ENCODE measurements around the gene FCHSD2.

The FCHSD2 gene

DNA sequence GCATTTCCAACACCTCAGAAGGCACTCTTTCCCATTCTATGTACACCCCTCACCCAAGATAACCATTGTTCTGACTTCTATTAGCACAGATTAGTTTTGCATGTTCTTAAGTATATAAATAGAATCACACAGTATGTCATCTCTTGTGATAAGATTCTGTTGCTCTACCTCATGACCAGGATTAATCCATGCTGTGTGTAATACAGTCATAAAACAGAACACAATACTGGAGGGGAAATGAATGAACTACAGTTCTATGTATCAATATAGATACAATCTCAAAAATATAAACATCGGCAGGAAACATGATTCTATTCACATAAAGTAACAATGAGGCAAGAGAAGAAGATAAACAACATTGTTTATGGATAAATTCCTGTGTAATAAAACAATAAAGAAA lies 176.4 kb downstream of the FCHSD2 start:
- Mint-ChIP-seq H3K27me3 (no peaks in the 10 kb centered on the region), H3K9me3 (no peaks in the 10 kb centered on the region), H3K4me3 (no peak overlapping the region), H3K4me1 (peaks cover 36% of the 10 kb centered on the region), H3K36me3 (ENCODE audit: low read depth) (peaks cover 13% of the 10 kb centered on the region), H3K27ac (no peak overlapping the region)
- DNase-seq (no peak), ATAC-seq (no peak)

DNA sequence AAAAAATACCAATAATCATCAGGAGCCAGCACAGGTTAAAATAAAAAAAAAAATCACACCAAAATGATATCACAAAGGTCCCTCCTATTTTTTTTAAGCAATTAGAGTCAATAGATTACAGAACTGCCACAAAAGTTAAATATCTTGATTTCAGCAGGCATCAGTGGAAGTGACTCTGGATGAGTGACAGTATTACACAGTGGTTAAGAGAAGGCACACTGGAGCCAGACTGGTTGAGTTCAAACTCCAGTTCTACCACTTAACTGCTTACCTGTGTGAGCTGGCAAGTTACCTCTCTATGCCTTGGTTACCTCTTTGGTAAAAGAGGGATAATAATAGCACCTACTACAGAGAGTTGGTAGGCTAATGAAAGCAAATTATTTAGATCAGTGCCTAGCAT lies 179.4 kb downstream of the FCHSD2 start:
- ATAC-seq = no peak
- H3K36me3 Mint-ChIP-seq (ENCODE audit: low read depth) = peaks cover 18% of the 10 kb centered on the region
- H3K4me3 Mint-ChIP-seq = no peak overlapping the region
- H3K27ac Mint-ChIP-seq = no peak overlapping the region
- no peak for DNase-seq
- no peaks in the 10 kb centered on the region for H3K27me3 Mint-ChIP-seq
- peaks cover 18% of the 10 kb centered on the region for H3K4me1 Mint-ChIP-seq
- H3K9me3 Mint-ChIP-seq = no peaks in the 10 kb centered on the region

DNA sequence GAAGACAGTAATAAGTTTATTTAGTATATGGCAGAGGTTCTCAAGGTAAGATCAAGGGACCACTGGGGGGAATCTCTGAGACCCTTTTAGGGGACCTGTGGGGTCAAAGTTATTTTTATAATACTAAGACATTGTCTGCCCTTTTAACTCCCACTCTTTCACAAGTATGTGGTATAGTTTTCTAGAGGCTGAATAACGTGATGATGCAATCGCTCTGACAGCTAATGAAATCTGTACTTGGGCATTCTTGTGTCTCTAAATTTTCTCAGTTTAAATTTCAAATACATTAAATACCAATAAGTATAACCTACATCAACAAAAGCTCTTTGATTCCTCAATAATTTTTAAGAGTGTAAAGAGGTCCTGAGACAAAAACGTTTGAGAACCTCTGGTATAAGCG lies 180.0 kb downstream of the FCHSD2 start:
- Mint-ChIP-seq H3K27me3 (no peaks in the 10 kb centered on the region), H3K27ac (no peak overlapping the region), H3K9me3 (no peaks in the 10 kb centered on the region), H3K4me3 (no peak overlapping the region), H3K36me3 (ENCODE audit: low read depth) (peaks cover 20% of the 10 kb centered on the region), H3K4me1 (peaks cover 16% of the 10 kb centered on the region)
- DNase-seq (no peak), ATAC-seq (no peak)

DNA sequence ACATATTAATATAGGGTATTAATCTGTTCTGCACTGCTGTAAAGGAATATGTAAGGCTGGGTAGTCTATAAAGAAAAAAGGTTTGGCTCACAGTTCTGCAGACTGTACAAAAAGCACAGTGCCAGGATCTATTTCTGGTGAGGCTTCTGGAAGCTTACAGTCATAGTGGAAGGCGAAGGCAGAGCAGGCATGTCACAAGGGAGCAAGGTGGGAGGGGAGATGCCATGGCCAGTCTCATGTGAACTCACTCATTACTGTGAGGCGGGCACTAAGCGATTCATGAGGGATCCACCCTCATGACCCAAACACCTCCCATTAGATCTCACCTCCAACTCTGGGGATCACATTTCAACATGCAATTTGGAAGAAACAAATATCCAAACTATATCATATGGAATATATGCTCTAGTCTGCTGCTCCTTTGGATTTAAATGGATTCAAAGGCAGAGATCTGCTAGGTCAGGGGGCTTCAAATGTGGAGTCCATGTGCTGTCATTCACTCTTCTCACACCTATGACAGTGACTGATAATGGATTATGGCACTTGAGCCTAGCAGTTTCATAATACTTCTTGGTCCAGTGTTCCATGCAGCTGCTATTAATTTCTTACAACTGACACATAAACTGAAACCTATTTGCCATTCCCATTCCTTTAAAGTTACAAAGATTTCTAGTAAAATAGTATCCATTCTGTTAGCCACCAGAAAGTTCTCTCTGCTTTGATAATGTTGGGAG lies 182.0 kb downstream of the FCHSD2 start:
- peak; percentile 20 for ATAC-seq
- Mint-ChIP-seq H3K36me3 (ENCODE audit: low read depth) (peaks cover 16% of the 10 kb centered on the region), H3K27me3 (no peaks in the 10 kb centered on the region), H3K9me3 (no peaks in the 10 kb centered on the region), H3K27ac (no peak overlapping the region), H3K4me3 (no peak overlapping the region), H3K4me1 (peaks cover 11% of the 10 kb centered on the region)
- DNase-seq = no peak

DNA sequence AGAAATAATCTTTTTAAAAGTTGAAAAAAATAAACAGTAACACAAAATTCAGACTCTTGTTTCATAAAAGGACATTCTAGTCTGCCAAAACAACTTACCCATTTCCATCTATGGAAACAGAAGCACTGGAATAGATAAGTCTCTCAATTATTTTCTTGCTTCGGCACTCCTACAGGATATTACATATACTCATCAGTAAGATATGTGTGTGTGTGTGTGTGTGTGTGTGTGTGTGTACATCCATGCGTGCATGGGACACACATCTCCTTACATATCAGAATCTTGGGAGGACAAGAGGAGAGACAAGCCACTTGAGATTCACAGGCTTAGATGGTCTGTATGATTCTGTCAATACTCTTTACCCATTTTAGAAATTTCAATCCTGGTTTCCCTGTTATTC lies 183.3 kb downstream of the FCHSD2 start:
- Mint-ChIP-seq H3K36me3 (ENCODE audit: low read depth) (peaks cover 14% of the 10 kb centered on the region), H3K4me1 (peaks cover 19% of the 10 kb centered on the region), H3K9me3 (no peaks in the 10 kb centered on the region), H3K27me3 (no peaks in the 10 kb centered on the region), H3K4me3 (no peak overlapping the region), H3K27ac (no peak overlapping the region)
- ATAC-seq (no peak), DNase-seq (no peak)

DNA sequence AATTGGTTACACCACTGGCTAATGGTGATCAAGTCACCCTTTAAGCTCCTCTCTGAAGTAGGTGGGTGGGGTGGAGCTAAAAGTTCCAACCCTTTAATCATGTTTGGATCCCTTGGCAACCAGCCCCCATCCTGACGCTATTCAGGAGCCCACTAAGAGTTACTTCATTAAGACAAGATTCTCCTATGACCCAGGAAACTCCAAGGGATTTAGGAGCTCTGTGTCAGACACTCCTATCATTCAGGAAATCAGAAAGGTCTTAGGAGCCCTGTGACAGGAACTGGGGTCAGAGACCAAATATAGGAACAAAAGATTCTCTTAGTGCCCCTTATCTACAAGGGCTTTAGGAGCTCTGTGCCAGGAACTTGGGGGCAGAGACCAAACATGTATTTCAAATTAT lies 186.7 kb downstream of the FCHSD2 start:
- H3K36me3 Mint-ChIP-seq (ENCODE audit: low read depth) = peaks cover 16% of the 10 kb centered on the region
- no peak overlapping the region for H3K27ac Mint-ChIP-seq
- no peak for ATAC-seq
- H3K27me3 Mint-ChIP-seq = no peaks in the 10 kb centered on the region
- peaks cover 22% of the 10 kb centered on the region for H3K4me1 Mint-ChIP-seq
- H3K4me3 Mint-ChIP-seq = no peak overlapping the region
- no peak for DNase-seq
- no peaks in the 10 kb centered on the region for H3K9me3 Mint-ChIP-seq

DNA sequence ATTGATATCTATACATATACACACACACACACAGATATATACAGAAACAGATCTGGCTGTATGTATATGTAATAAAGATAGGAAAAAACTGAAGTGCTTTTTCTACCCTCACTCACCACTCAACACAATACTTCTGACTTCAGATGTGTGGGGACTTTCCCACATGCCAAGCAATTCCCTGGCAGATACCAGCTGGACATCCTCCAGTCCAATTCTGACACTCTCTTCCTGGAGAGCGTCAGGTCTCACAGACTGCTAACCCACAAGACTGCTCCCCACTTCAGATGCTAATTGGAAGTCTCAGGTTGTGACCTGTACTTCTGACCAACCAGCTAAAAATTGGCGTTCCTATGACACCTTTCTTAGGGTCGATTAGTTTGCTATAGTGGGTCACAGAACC lies 187.3 kb downstream of the FCHSD2 start:
- Mint-ChIP-seq H3K4me1 (peaks cover 26% of the 10 kb centered on the region), H3K27me3 (no peaks in the 10 kb centered on the region), H3K36me3 (ENCODE audit: low read depth) (peaks cover 16% of the 10 kb centered on the region), H3K9me3 (no peaks in the 10 kb centered on the region), H3K27ac (no peak overlapping the region), H3K4me3 (no peak overlapping the region)
- DNase-seq = no peak
- no peak for ATAC-seq

DNA sequence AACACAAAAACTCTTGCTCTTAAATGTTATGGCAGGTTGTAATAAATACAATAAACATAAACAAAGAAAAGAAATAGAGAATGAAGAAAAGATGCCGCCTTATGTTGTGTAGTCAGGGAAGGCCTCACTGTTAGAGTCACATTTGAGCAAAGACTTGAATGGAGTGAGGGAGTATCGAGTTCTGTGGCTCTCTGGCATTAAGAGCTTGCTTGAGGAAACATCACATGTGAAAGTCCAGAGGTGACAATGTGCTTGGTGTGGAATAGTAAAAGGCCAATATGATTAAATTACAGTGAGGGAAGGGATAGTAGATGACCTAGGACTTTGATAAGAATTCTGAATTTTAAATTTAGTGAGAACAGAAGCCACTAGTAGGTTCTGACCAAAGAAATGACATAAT lies 188.5 kb downstream of the FCHSD2 start:
- Mint-ChIP-seq H3K4me3 (no peak overlapping the region), H3K27ac (no peak overlapping the region), H3K9me3 (no peaks in the 10 kb centered on the region), H3K36me3 (ENCODE audit: low read depth) (peaks cover 16% of the 10 kb centered on the region), H3K27me3 (no peaks in the 10 kb centered on the region), H3K4me1 (peaks cover 33% of the 10 kb centered on the region)
- ATAC-seq = no peak
- DNase-seq = no peak

DNA sequence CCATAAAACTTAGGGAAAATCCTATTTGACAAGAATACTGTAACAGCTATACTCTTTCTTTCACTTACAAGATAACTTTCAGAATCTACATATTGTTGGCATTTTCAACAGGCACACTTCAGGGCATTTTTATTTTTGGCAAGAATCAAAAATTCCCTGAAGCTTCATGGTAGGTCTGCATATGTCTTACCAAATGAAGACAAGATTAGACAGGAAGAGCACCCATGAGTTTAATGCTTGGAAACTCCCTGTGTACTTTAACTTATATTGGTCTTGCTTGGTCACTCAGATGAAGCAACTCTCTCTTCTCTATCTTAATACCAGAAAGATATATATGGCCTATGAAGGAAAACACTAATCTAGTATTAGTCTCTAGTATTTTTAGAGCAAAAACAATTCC lies 190.2 kb downstream of the FCHSD2 start:
- Mint-ChIP-seq H3K4me3 (no peak overlapping the region), H3K36me3 (ENCODE audit: low read depth) (peaks cover 7% of the 10 kb centered on the region), H3K27ac (peak overlapping the region; percentile 9), H3K4me1 (peaks cover 33% of the 10 kb centered on the region), H3K27me3 (no peaks in the 10 kb centered on the region), H3K9me3 (no peaks in the 10 kb centered on the region)
- DNase-seq (no peak), ATAC-seq (no peak)

DNA sequence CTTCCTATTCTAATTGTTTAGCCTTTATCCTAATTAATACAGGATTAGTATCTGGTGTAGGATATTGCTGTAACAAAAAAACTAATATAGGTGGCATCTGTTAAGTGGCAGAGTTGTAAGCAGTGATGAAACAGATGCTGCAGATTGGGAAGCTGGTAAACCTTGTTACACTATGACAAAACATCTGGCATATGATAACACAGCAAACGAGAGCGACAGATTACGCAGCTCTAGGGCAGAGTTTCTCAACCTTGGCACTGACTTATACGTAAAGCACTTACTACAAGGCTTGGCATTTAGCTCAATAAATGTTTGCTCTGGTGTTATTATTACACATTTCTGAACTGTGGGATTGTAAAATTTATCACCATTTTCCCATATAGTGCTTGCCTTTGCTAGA lies 190.9 kb downstream of the FCHSD2 start:
- Mint-ChIP-seq H3K27me3 (no peaks in the 10 kb centered on the region), H3K27ac (peak overlapping the region; percentile 9)

DNA sequence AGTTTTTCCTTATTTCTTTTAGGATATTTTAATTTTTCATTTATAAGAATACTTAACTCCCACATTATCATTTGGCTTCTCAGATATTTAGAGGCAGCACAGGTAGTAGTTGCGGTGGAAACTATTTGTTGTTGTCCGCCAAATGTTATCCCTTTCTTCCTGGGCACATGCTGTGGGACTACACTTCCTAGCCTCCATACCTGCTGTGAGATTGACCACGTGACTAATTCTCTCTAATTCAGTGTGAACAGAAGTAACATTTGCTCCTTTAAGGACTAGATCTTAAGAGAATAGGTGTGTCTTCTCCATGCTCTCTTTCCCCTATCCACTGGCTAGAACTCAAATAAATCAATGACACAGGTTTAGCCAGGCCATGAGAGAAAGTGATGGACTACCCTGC lies 191.4 kb downstream of the FCHSD2 start:
- H3K9me3 Mint-ChIP-seq = no peaks in the 10 kb centered on the region
- DNase-seq (no peak), ATAC-seq (no peak)
- peaks cover 7% of the 10 kb centered on the region for H3K36me3 Mint-ChIP-seq (ENCODE audit: low read depth)
- no peaks in the 10 kb centered on the region for H3K27me3 Mint-ChIP-seq
- H3K4me1 Mint-ChIP-seq = peaks cover 33% of the 10 kb centered on the region
- no peak overlapping the region for H3K27ac Mint-ChIP-seq
- no peak overlapping the region for H3K4me3 Mint-ChIP-seq

More for the DNA sequence above, 190.9 kb downstream of the FCHSD2 start:
- Mint-ChIP-seq H3K9me3 (no peaks in the 10 kb centered on the region), H3K4me3 (no peak overlapping the region), H3K4me1 (peaks cover 33% of the 10 kb centered on the region), H3K36me3 (ENCODE audit: low read depth) (peaks cover 7% of the 10 kb centered on the region)
- ATAC-seq (no peak), DNase-seq (no peak)

DNA sequence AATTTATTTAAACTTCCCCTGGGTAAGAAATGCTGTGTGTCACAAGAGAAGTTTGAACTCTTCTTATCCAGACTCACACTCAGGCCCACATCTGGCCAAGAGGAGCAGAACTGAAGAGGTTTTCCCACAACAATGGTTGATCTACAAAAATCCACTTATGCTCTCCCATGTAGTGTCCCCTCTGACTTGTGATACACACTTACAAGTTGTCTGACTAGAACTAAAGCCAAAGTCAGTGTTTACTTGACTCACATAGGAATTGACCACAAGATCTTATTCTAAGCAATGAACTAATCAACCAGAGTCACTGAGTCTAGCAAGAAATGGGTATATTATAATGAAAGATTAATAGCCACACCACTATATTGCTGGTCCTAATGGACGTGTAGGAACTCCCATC lies 194.9 kb downstream of the FCHSD2 start:
- H3K36me3 Mint-ChIP-seq (ENCODE audit: low read depth) = peaks cover 7% of the 10 kb centered on the region
- no peaks in the 10 kb centered on the region for H3K9me3 Mint-ChIP-seq
- ATAC-seq = no peak
- H3K27ac Mint-ChIP-seq = no peak overlapping the region
- peaks cover 26% of the 10 kb centered on the region for H3K4me1 Mint-ChIP-seq
- no peak for DNase-seq
- no peaks in the 10 kb centered on the region for H3K27me3 Mint-ChIP-seq
- no peak overlapping the region for H3K4me3 Mint-ChIP-seq

DNA sequence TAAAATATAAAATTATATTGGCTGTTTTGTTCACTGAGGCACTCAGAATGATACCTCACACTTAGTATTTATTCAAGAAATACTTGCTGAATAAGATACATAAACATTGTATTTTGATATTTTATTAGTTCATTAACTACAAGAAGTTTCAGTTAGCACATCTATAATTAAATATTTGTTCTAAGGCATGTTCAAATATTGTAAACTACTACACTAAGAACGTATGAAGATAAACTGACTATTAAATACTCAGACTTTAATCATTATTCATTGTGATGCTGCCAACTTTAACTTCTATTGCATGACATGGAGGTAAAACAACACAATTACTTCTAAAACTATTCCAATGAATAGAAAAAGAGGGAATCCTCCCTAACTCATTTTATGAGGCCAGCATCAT lies 198.5 kb downstream of the FCHSD2 start:
- H3K27ac Mint-ChIP-seq = no peak overlapping the region
- DNase-seq (no peak), ATAC-seq (no peak)
- peaks cover 4% of the 10 kb centered on the region for H3K4me1 Mint-ChIP-seq
- peaks cover 10% of the 10 kb centered on the region for H3K36me3 Mint-ChIP-seq (ENCODE audit: low read depth)
- H3K27me3 Mint-ChIP-seq = no peaks in the 10 kb centered on the region
- no peaks in the 10 kb centered on the region for H3K9me3 Mint-ChIP-seq
- no peak overlapping the region for H3K4me3 Mint-ChIP-seq

DNA sequence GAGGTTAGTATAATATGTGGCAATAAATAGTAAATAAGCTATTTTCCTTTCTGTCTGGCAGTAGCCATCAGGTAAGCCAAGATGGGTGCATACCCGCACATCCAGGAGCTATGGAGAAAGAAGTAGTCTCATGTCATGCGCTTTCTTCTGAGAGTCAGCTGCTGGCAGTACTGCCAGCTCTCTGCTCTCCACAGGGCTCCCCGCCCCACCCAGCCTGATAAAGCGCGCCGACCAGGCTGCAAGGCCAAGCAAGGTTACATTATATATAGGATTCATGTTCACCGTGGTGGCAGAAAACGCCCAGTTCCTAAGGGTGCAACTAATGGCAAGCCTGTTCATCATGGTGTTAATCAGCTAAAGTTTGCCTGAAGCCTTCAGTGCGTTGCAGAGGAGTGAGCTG lies 201.7 kb downstream of the FCHSD2 start:
- H3K9me3 Mint-ChIP-seq = no peaks in the 10 kb centered on the region
- no peak overlapping the region for H3K27ac Mint-ChIP-seq
- ATAC-seq (no peak), DNase-seq (no peak)
- peaks cover 5% of the 10 kb centered on the region for H3K4me1 Mint-ChIP-seq
- H3K27me3 Mint-ChIP-seq = no peaks in the 10 kb centered on the region
- H3K36me3 Mint-ChIP-seq (ENCODE audit: low read depth) = peaks cover 13% of the 10 kb centered on the region
- H3K4me3 Mint-ChIP-seq = no peak overlapping the region

DNA sequence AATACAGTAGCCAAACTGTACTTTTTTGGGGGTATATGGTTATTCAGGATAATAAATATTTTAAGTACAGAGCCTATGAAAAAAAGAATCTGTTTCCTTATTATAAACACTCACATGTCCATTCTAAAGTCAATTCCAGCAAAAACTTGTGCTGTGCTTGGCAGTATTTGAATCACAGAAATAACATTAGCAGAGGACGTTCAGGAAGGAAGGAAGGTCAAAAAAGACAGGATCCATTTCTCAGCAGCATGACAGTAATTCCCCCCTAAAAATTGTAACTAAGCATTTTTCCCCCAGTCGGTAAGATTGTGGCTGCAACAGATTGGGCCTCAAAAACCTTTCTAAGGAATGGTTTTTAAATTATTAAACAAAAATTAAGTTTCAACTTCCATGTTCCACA lies 203.1 kb downstream of the FCHSD2 start:
- no peaks in the 10 kb centered on the region for H3K9me3 Mint-ChIP-seq
- no peak for ATAC-seq
- H3K4me3 Mint-ChIP-seq = no peak overlapping the region
- peaks cover 3% of the 10 kb centered on the region for H3K4me1 Mint-ChIP-seq
- no peak overlapping the region for H3K27ac Mint-ChIP-seq
- peaks cover 11% of the 10 kb centered on the region for H3K36me3 Mint-ChIP-seq (ENCODE audit: low read depth)
- H3K27me3 Mint-ChIP-seq = no peaks in the 10 kb centered on the region
- DNase-seq = no peak

DNA sequence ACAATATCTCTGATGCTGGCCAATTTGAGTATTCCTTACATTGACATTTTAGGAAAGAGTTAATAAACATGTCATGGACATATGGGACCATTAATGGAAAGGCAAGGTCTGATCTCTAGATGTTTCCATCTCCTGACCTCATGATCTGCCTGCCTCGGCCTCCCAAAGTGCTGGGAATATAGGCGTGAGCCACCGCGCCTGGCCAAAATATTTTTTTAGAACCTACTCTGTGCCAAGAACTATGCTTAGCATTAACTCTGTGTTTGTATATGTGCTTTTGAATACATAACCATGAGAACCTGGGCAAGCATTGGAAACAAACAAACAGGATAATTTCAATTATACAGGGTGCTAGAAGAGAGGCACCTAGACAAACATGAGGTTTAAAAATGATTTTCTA lies 204.7 kb downstream of the FCHSD2 start:
- ATAC-seq (no peak), DNase-seq (no peak)
- H3K4me1 Mint-ChIP-seq = peaks cover 3% of the 10 kb centered on the region
- H3K4me3 Mint-ChIP-seq = no peak overlapping the region
- no peak overlapping the region for H3K27ac Mint-ChIP-seq
- H3K36me3 Mint-ChIP-seq (ENCODE audit: low read depth) = peaks cover 11% of the 10 kb centered on the region
- H3K27me3 Mint-ChIP-seq = no peaks in the 10 kb centered on the region
- no peaks in the 10 kb centered on the region for H3K9me3 Mint-ChIP-seq

Measured in activated naive CD8-positive, alpha-beta T cell treated with anti-CD3 and anti-CD28 coated beads, Interleukin-2, amount 50 U/mL, for 24 hours (primary cell).